Measurements from ENCODE around the gene RPL35A.

The RPL35A gene

GRCh38 chr3:197907196-197907595 is 42.8 kb upstream of the RPL35A start:
- TF ChIP-seq TAF1 (IDR thresholded peaks at IDR 0.05; ENCODE audit: borderline replicate concordance, insufficient read depth, low read length) (no peak), REST (IDR thresholded peaks at IDR 0.05; ENCODE audit: insufficient read depth in 1 of 2, low read depth in 2 of 2, low read length in 2 of 2) (no peak), FOXP2 (optimal IDR thresholded peaks at IDR 0.05; ENCODE audit: borderline replicate concordance, extremely low read depth, extremely low read length, insufficient read depth) (no peak), POLR2AphosphoS5 (IDR thresholded peaks at IDR 0.05; ENCODE audit: low read depth, low read length) (no peak), SIN3A (IDR thresholded peaks at IDR 0.05; ENCODE audit: borderline replicate concordance, insufficient read depth, low read length) (no peak)

- TF ChIP-seq REST (IDR thresholded peaks at IDR 0.05; ENCODE audit: insufficient read depth in 1 of 2, low read depth in 2 of 2, low read length in 2 of 2) (no peak), SIN3A (IDR thresholded peaks at IDR 0.05; ENCODE audit: borderline replicate concordance, insufficient read depth, low read length) (no peak), POLR2AphosphoS5 (IDR thresholded peaks at IDR 0.05; ENCODE audit: low read depth, low read length) (no peak), FOXP2 (optimal IDR thresholded peaks at IDR 0.05; ENCODE audit: borderline replicate concordance, extremely low read depth, extremely low read length, insufficient read depth) (no peak), TAF1 (IDR thresholded peaks at IDR 0.05; ENCODE audit: borderline replicate concordance, insufficient read depth, low read length) (no peak)
These were observed 40.9 kb upstream of the RPL35A start for GRCh38 chr3:197908957-197909701.

GRCh38 chr3:197912741-197913476 is 37.1 kb upstream of the RPL35A start:
- TF ChIP-seq SIN3A (IDR thresholded peaks at IDR 0.05; ENCODE audit: borderline replicate concordance, insufficient read depth, low read length) (no peak), REST (IDR thresholded peaks at IDR 0.05; ENCODE audit: insufficient read depth in 1 of 2, low read depth in 2 of 2, low read length in 2 of 2) (no peak), TAF1 (IDR thresholded peaks at IDR 0.05; ENCODE audit: borderline replicate concordance, insufficient read depth, low read length) (no peak)

GRCh38 chr3:197913641-197914380 is 36.2 kb upstream of the RPL35A start:
- TF ChIP-seq FOXP2 (optimal IDR thresholded peaks at IDR 0.05; ENCODE audit: borderline replicate concordance, extremely low read depth, extremely low read length, insufficient read depth) (no peak), TAF1 (IDR thresholded peaks at IDR 0.05; ENCODE audit: borderline replicate concordance, insufficient read depth, low read length) (no peak), SIN3A (IDR thresholded peaks at IDR 0.05; ENCODE audit: borderline replicate concordance, insufficient read depth, low read length) (no peak), POLR2AphosphoS5 (IDR thresholded peaks at IDR 0.05; ENCODE audit: low read depth, low read length) (no peak), REST (IDR thresholded peaks at IDR 0.05; ENCODE audit: insufficient read depth in 1 of 2, low read depth in 2 of 2, low read length in 2 of 2) (no peak)
